ENCODE measurements around the gene NMBR.
A peak's percentile ranks its signal among the peaks of the same experiment; 100 is the strongest.

NMBR gene

GRCh38 chr6:142187209-142187608 is 40.3 kb upstream of the NMBR start (continued):
- TF ChIP-seq ZSCAN4 (tag by site-specific recombination; IDR thresholded peaks at IDR 0.05) (no peak), PATZ1 (tag by site-specific recombination; IDR thresholded peaks at IDR 0.05) (0 out of 2 replicates have a peak, but pooled peaks have one; percentile 36), ZNF510 (tag by site-specific recombination; IDR thresholded peaks at IDR 0.05; ENCODE audit: insufficient replicate concordance) (no peak), ZNF548 (tag by site-specific recombination; IDR thresholded peaks at IDR 0.05) (no peak), ZNF645 (tag by site-specific recombination; IDR thresholded peaks at IDR 0.05) (no peak), CTCF (tag by site-specific recombination; IDR thresholded peaks at IDR 0.05) (no peak), ZNF837 (tag by site-specific recombination; IDR thresholded peaks at IDR 0.05) (no peak), KLF8 (tag by site-specific recombination; IDR thresholded peaks at IDR 0.05) (no peak), ZNF549 (tag by site-specific recombination; IDR thresholded peaks at IDR 0.05) (no peak), ZNF776 (tag by site-specific recombination; IDR thresholded peaks at IDR 0.05; ENCODE audit: borderline replicate concordance) (no peak), ZNF658 (tag by site-specific recombination; IDR thresholded peaks at IDR 0.05) (no peak), ZSCAN18 (tag by site-specific recombination; IDR thresholded peaks at IDR 0.05) (no peak), MZF1 (tag by site-specific recombination; IDR thresholded peaks at IDR 0.05; ENCODE audit: borderline replicate concordance) (peak; percentile 78), ZNF560 (tag by site-specific recombination; IDR thresholded peaks at IDR 0.05; ENCODE audit: borderline replicate concordance) (no peak), ZNF202 (tag by site-specific recombination; IDR thresholded peaks at IDR 0.05; ENCODE audit: borderline replicate concordance) (no peak), ZNF488 (tag by site-specific recombination; IDR thresholded peaks at IDR 0.05) (no peak), ZNF362 (tag by site-specific recombination; IDR thresholded peaks at IDR 0.05) (no peak), ZNF324 (tag by site-specific recombination; IDR thresholded peaks at IDR 0.05) (no peak), ZBTB49 (tag by site-specific recombination; IDR thresholded peaks at IDR 0.05; ENCODE audit: low read depth) (no peak), TCF7L2 (IDR thresholded peaks at IDR 0.05; ENCODE audit: borderline replicate concordance, low read depth, low read length) (no peak), ZBTB10 (tag by site-specific recombination; IDR thresholded peaks at IDR 0.05) (no peak), BCL11B (tag by site-specific recombination; IDR thresholded peaks at IDR 0.05; ENCODE audit: low read depth) (no peak), ZEB2 (tag by site-specific recombination; IDR thresholded peaks at IDR 0.05) (peak; percentile 81), ZNF654 (tag by site-specific recombination; IDR thresholded peaks at IDR 0.05; ENCODE audit: low read depth) (no peak), ZNF777 (tag by site-specific recombination; IDR thresholded peaks at IDR 0.05; ENCODE audit: borderline replicate concordance) (no peak)
